Glomerular visceral epithelial cell (primary cell): ENCODE data around the gene DISC1.

ENCODE experiments used
- DNase-seq: peaks from one replicate; pipeline ENCODE4 v3.0.0-alpha.2; 2016; ENCODE audit errors: extremely low spot score

DISC1 gene

GRCh38 chr1:232040260-232040659 lies 413.7 kb downstream of the DISC1 start:
- DNase-seq, result no peak

GRCh38 chr1:232044728-232045127 lies 418.1 kb downstream of the DISC1 start:
- DNase-seq, result no peak

GRCh38 chr1:232045139-232045994 lies 418.8 kb downstream of the DISC1 start:
- no peak for DNase-seq

- DNase-seq, result no peak
Measured at GRCh38 chr1:232046451-232047306, 420.1 kb downstream of the DISC1 start.

- DNase-seq, result no peak
Measured at GRCh38 chr1:232047473-232047872, 420.9 kb downstream of the DISC1 start.

- no peak for DNase-seq
Measured at GRCh38 chr1:232048481-232048880, 421.9 kb downstream of the DISC1 start.

- no peak for DNase-seq
Measured at GRCh38 chr1:232049335-232049734, 422.7 kb downstream of the DISC1 start.

- no peak for DNase-seq
Measured at GRCh38 chr1:232057217-232057895, 430.8 kb downstream of the DISC1 start.

GRCh38 chr1:232057896-232058274 lies 431.3 kb downstream of the DISC1 start:
- DNase-seq, result no peak

- DNase-seq, result no peak
Measured at GRCh38 chr1:232059726-232060374, 433.3 kb downstream of the DISC1 start.

GRCh38 chr1:232062967-232063366 lies 436.4 kb downstream of the DISC1 start:
- no peak for DNase-seq

GRCh38 chr1:232066521-232066920 lies 439.9 kb downstream of the DISC1 start:
- no peak for DNase-seq

GRCh38 chr1:232074265-232074664 lies 447.7 kb downstream of the DISC1 start:
- DNase-seq, result no peak

GRCh38 chr1:232077809-232078208 lies 451.2 kb downstream of the DISC1 start:
- no peak for DNase-seq

GRCh38 chr1:232084584-232085223 lies 458.1 kb downstream of the DISC1 start:
- peak; percentile 17 for DNase-seq

GRCh38 chr1:232090816-232091215 lies 464.2 kb downstream of the DISC1 start:
- DNase-seq, result no peak
